H1 (cell line): ENCODE data around the gene RICTOR. TPM values are rescaled to one million over a fixed set of nuclear protein-coding genes. Genes with fewer than 3 reads are reported as not detected.

Experiments
- CTCF ChIA-PET: fragments of 300-600 bp; sonication (Branson Sonifier 250); formaldehyde crosslinking; loops from one replicate; lab custom pipeline; 2021; ENCODE audit not compliant: partially characterized antibody; lab: Charles Lee
- POLR2A ChIA-PET: fragments of 300-600 bp; sonication (Branson Sonifier 250); formaldehyde crosslinking; loops from one replicate; lab custom pipeline; 2021; ENCODE audit warnings: inconsistent platforms; ENCODE audit not compliant: partially characterized antibody; lab: Charles Lee
- DNase-seq, 2 experiments: peaks; one replicate each; pipeline versions ENCODE4 v3.0.0 to v3.0.0-alpha.2; 2010 to 2022; ENCODE audit warnings: low spot score in 2 of 2, low read depth in 1 of 2, mixed read lengths in 1 of 2
- FAIRE-seq: peaks from 2 replicates; lab custom pipeline; 2011; peaks lifted over from hg19 to GRCh38; lab: Jason Lieb, UNC
- H2AFZ ChIP-seq: 2 replicates; pipeline ENCODE4 v1.8.1; 2012; ENCODE audit warnings: low read length, inconsistent platforms
- H2AK5ac ChIP-seq: 2 replicates; pipeline ENCODE4 v1.6.1; 2013; ENCODE audit warnings: low read depth, low read length
- H2BK120ac ChIP-seq: replicated peaks from 2 replicates; pipeline ENCODE3; 2013; ENCODE audit warnings: low read depth, low read length, inconsistent platforms
- H2BK12ac ChIP-seq: 2 replicates; pipeline ENCODE4 v1.6.1; 2013; ENCODE audit warnings: low read depth, low read length
- H2BK15ac ChIP-seq: 2 replicates; pipeline ENCODE4 v1.6.1; 2013; ENCODE audit warnings: low read length
- H2BK20ac ChIP-seq: 2 replicates; pipeline ENCODE4 v1.6.1; 2013; ENCODE audit warnings: low read length
- H2BK5ac ChIP-seq: 2 replicates; pipeline ENCODE4 v1.6.1; 2013; ENCODE audit warnings: low read depth, low read length
- H3K14ac ChIP-seq: 2 replicates; pipeline ENCODE4 v1.6.1; 2013; ENCODE audit warnings: inconsistent platforms; ENCODE audit not compliant: insufficient read length
- H3K18ac ChIP-seq: 2 replicates; pipeline ENCODE4 v1.6.1; 2013; ENCODE audit warnings: low read length; ENCODE audit errors: extremely low read depth
- H3K23ac ChIP-seq: 2 replicates; pipeline ENCODE4 v1.6.1; 2013; ENCODE audit warnings: inconsistent platforms; ENCODE audit not compliant: insufficient read length
- H3K23me2 ChIP-seq: 2 replicates; pipeline ENCODE4 v1.6.1; 2013; ENCODE audit warnings: low read depth, low read length
- H3K27ac ChIP-seq: 2 replicates; pipeline ENCODE4 v1.6.1; 2011; ENCODE audit warnings: low read depth, low read length, inconsistent platforms
- H3K27me3 ChIP-seq, 4 experiments: replicated peaks in 1 of 4; 1 replicate in 1 of 4; 2 replicates in 3 of 4; pipeline versions ENCODE4 v1.6.1 to v1.8.1; 2011 to 2013; ENCODE audit warnings: low read length in 3 of 4, mild to moderate bottlenecking in 3 of 4, inconsistent platforms in 2 of 4, mixed read lengths in 2 of 4, moderate library complexity in 1 of 4; ENCODE audit not compliant: control insufficient read depth in 3 of 4, insufficient read depth in 3 of 4; ENCODE audit errors: extremely low read depth in 1 of 4
- H3K36me3 ChIP-seq, 4 experiments: 2 replicates each; pipeline versions ENCODE4 v1.6.1 to v1.8.1; 2011 to 2013; ENCODE audit warnings: mild to moderate bottlenecking in 4 of 4, low read length in 3 of 4, moderate library complexity in 2 of 4, control low read depth in 1 of 4, inconsistent platforms in 1 of 4; ENCODE audit not compliant: insufficient read depth in 4 of 4, control insufficient read depth in 2 of 4
- H3K4ac ChIP-seq: replicated peaks from 2 replicates; pipeline ENCODE3; 2013; ENCODE audit warnings: low read length, low read depth, mixed read lengths, inconsistent platforms; ENCODE audit not compliant: insufficient read length
- H3K4me1 ChIP-seq, 4 experiments: replicated peaks in 1 of 4; 1 replicate in 1 of 4; 2 replicates in 3 of 4; pipeline versions ENCODE4 v1.6.1 to v1.8.1; 2011 to 2013; ENCODE audit warnings: low read length in 3 of 4, inconsistent platforms in 2 of 4, mixed read lengths in 1 of 4; ENCODE audit not compliant: insufficient read depth in 4 of 4, control insufficient read depth in 3 of 4
- H3K4me2 ChIP-seq, 2 experiments: 2 replicates each; pipeline versions ENCODE4 v1.6.1 to v1.8.1; 2011 to 2013; ENCODE audit warnings: low read depth in 2 of 2, low read length in 2 of 2, control low read depth in 1 of 2, inconsistent platforms in 1 of 2, mild to moderate bottlenecking in 1 of 2; ENCODE audit not compliant: insufficient read depth in 1 of 2
- H3K4me3 ChIP-seq, 4 experiments: fragments of 200-600, 300-600 bp in 1 of 4; sonication (generic), shearing (Covaris generic), sonication (Bioruptor Twin) in 1 of 4; 2 replicates each; pipeline versions ENCODE4 v1.5.1 to v1.8.1; 2011 to 2016; ENCODE audit warnings: low read length in 4 of 4, low read depth in 3 of 4, control low read depth in 2 of 4, inconsistent platforms in 2 of 4, mild to moderate bottlenecking in 2 of 4, mixed read lengths in 1 of 4, moderate library complexity in 1 of 4; ENCODE audit not compliant: insufficient read depth in 2 of 4; ENCODE audit errors: extremely low read depth in 1 of 4
- H3K56ac ChIP-seq: replicated peaks from 2 replicates; pipeline ENCODE3; 2013; ENCODE audit warnings: low read depth, mild to moderate bottlenecking, mixed read lengths, low read length, inconsistent platforms; ENCODE audit not compliant: insufficient read length
- H3K79me1 ChIP-seq: 2 replicates; pipeline ENCODE4 v1.6.1; 2013; ENCODE audit warnings: low read depth, low read length, control low read depth
- H3K79me2 ChIP-seq, 2 experiments: 2 replicates each; pipeline versions ENCODE4 v1.6.1 to v1.8.1; 2012 to 2013; ENCODE audit warnings: low read length in 2 of 2, mild to moderate bottlenecking in 2 of 2, inconsistent platforms in 1 of 2; ENCODE audit not compliant: insufficient read depth in 2 of 2, control insufficient read depth in 1 of 2
- H3K9ac ChIP-seq, 4 experiments: replicated peaks in 1 of 4; 1 replicate in 1 of 4; 2 replicates in 3 of 4; pipeline versions ENCODE4 v1.6.1 to v1.8.1; 2011 to 2013; ENCODE audit warnings: low read depth in 3 of 4, low read length in 3 of 4, control low read depth in 2 of 4, mild to moderate bottlenecking in 2 of 4, moderate library complexity in 2 of 4, inconsistent platforms in 1 of 4; ENCODE audit errors: extremely low read depth in 1 of 4
- H3K9me3 ChIP-seq, 2 experiments: 2 replicates each; pipeline versions ENCODE4 v1.6.1 to v1.8.1; 2012 to 2013; ENCODE audit warnings: mild to moderate bottlenecking in 2 of 2, moderate library complexity in 2 of 2, control low read depth in 1 of 2, inconsistent platforms in 1 of 2, low read depth in 1 of 2, low read length in 1 of 2, mixed read lengths in 1 of 2; ENCODE audit not compliant: insufficient read depth in 2 of 2
- H4K20me1 ChIP-seq, 2 experiments: replicated peaks in 1 of 2; 2 replicates each; pipeline versions ENCODE3 to v1.8.1; 2011 to 2013; ENCODE audit warnings: inconsistent platforms in 2 of 2, low read length in 2 of 2, mild to moderate bottlenecking in 1 of 2; ENCODE audit not compliant: insufficient read depth in 2 of 2, control insufficient read depth in 1 of 2
- H4K5ac ChIP-seq: 2 replicates; pipeline ENCODE4 v1.6.1; 2013; ENCODE audit warnings: low read length, low read depth, mixed read lengths, inconsistent platforms; ENCODE audit not compliant: insufficient read length
- H4K8ac ChIP-seq: 2 replicates; pipeline ENCODE4 v1.8.0; 2013; ENCODE audit warnings: mild to moderate bottlenecking, moderate library complexity, low read length, inconsistent platforms; ENCODE audit not compliant: insufficient read depth; ENCODE audit errors: extremely low read depth
- H4K91ac ChIP-seq: replicated peaks from 2 replicates; pipeline ENCODE3; 2013; ENCODE audit warnings: low read length, mixed read lengths, inconsistent platforms; ENCODE audit not compliant: insufficient read length
- GABPA ChIP-seq: IDR thresholded peaks from 2 replicates; pipeline ENCODE4 v1.6.1; 2011; ENCODE audit warnings: mild to moderate bottlenecking, low read length, moderate library complexity, borderline replicate concordance; ENCODE audit not compliant: insufficient read depth
- TCF12 ChIP-seq: IDR thresholded peaks from 2 replicates; pipeline ENCODE4 v1.6.1; 2011; ENCODE audit warnings: low read depth, mild to moderate bottlenecking, low read length
- WGBS, 2 experiments: shearing (Covaris generic) in 1 of 2; methylation state at CpG; one replicate each; pipeline versions ENCODE4 v1.1.6 to v1.1.7; 2013 to 2015; ENCODE audit warnings: low lambda C conversion rate in 2 of 2, mixed read lengths in 2 of 2, inconsistent platforms in 1 of 2, low coverage in 1 of 2, missing lambda C conversion rate in 1 of 2; ENCODE audit not compliant: insufficient replicate concordance in 2 of 2, insufficient coverage in 1 of 2, insufficient read length in 1 of 2; ENCODE audit errors: extremely low coverage in 1 of 2, missing lambda C conversion rate in 1 of 2; 5-methylcytosine and 5-hydroxymethylcytosine counted together
- polyA plus RNA-seq, 7 experiments: library from polyadenylated mRNA; depleted of rRNA in 3 of 7; stranded (reverse) in 5 of 7; unstranded in 2 of 7; fragments of >200 nt in 5 of 7; fragments of 200-250 nt in 2 of 7; gene quantifications; 1 replicate in 5 of 7; 2 replicates in 1 of 7; 4 replicates in 1 of 7; pipeline versions ENCODE4 v1.2.1 to v1.2.3, GENCODE V29; 2011 to 2013; ENCODE audit warnings: missing spikeins in 2 of 7, mixed read lengths in 2 of 7
- total RNA-seq: library from RNA; stranded (reverse); fragmentation: NEBNext Ultra II Directional; extraction: Animal tissue kit (Norgen Biotek cat#: 25700); gene quantifications from 2 replicates; pipeline ENCODE4 v1.2.1, GENCODE V29; 2021
- TF ChIP-seq, protein P1 (sequence below): IDR thresholded peaks from 2 replicates; pipeline ENCODE4 v1.6.1; 2011; ENCODE audit warnings: low read depth, mild to moderate bottlenecking, low read length; ENCODE audit not compliant: insufficient read depth

Gene RICTOR
- total and polyA plus RNA-seq, 2 of the 8 experiments (the other 6 are each of a cell fraction or from before 2014, with no cell fraction given): 4.3 to 26.6 TPM

DNA sequence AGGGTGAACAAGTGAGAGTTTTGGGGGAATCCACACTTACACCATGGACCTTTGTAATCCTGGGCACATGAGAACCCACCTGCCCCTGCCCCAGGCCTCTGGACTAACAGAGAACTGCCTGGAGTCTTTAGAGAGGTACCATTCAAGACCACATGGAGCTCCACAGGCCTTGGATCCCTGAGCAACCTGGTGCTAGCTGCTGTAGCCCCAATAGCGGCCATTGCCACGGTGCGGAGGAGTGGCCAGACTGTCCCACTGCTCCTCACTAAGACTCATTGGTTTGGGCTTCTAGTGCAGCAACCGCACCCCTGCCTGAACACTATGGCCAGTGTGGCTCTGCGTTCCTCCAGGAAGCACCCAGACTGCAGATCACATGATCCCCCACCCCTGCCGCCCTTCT lies 182.6 kb downstream of the RICTOR start:
- no peak for FAIRE-seq
- Histone ChIP-seq H2AFZ (no peak overlapping the region), H4K20me1 (no peaks in the 10 kb centered on the region), H3K9ac (no peak overlapping the region), H4K8ac (no peak overlapping the region), H3K4me3 (no peak overlapping the region), H3K23me2 (no peaks in the 10 kb centered on the region), H2BK20ac (no peak overlapping the region), H3K79me2 (no peaks in the 10 kb centered on the region), H3K56ac (no peak overlapping the region), H3K36me3 (no peaks in the 10 kb centered on the region), H2BK5ac (no peak overlapping the region), H2BK15ac (no peak overlapping the region), H2BK120ac (no peak overlapping the region), H3K79me1 (no peaks in the 10 kb centered on the region), H3K23ac (no peak overlapping the region), H3K4me2 (no peak overlapping the region), H4K91ac (no peak overlapping the region), H3K14ac (no peak overlapping the region), H4K5ac (no peak overlapping the region), H3K27ac (no peak overlapping the region), H3K4me1 (peaks cover 0 to 4% (median 1%) of the 10 kb centered on the region in 4 experiments; a peak in 2 of 7 replicates), H3K27me3 (no peaks in the 10 kb centered on the region), H3K9me3 (no peaks in the 10 kb centered on the region), H3K4ac (no peak overlapping the region), H2BK12ac (no peak overlapping the region), H3K18ac (peak overlapping the region; percentile 19; the same call in 1 of the 2 replicates)
- DNase-seq: no peak
- 97% methylated on average over 6 of the region's 6 CpGs; no CpG with 5 or more reads in 1 of the 2 experiments for WGBS, 2 experiments
- CTCF ChIA-PET: interaction anchor here (0.5 to 1.8 kb wide), 3 partner anchors 20 to 1482 kb away, joined by 3 to 5 read pairs (median 3); no protein-coding TSS in a partner anchor
- POLR2A ChIA-PET: no interaction called here
- TF ChIP-seq, protein P1, sequence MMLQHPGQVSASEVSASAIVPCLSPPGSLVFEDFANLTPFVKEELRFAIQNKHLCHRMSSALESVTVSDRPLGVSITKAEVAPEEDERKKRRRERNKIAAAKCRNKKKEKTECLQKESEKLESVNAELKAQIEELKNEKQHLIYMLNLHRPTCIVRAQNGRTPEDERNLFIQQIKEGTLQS: no peak
- no peak for TF ChIP-seq GABPA
- TF ChIP-seq TCF12: no peak
- TF ChIP-seq, all 59 proteins: peak for 0
- H2AK5ac ChIP-seq: no peak overlapping the region
